WI38 (cell line): Measurements from ENCODE around the gene RAB6D.
"Not testable (repeated sequence)": the region's sequence is repeated elsewhere in the genome, so short reads cannot be mapped to it uniquely, and the experiment has no call there.

ENCODE experiments used
- H3K4me3 ChIP-seq: 2 replicates; pipeline ENCODE4 v1.5.1; 2011; ENCODE audit warnings: low read depth, mild to moderate bottlenecking, control low read depth, low read length
- CTCF ChIP-seq: IDR thresholded peaks from 2 replicates; pipeline ENCODE4 v1.5.1; 2012; ENCODE audit warnings: low read depth, mild to moderate bottlenecking, control low read depth, low read length

RAB6D gene

GRCh38 chr2:131363703-131364186 lies at the start of gene RAB6D:
Gene RAB6D (minus strand): TSS chr2:131364168. CDS start chr2:131363720, 448 bp downstream.
- peak within 1 kb of the TSS; percentile 29; the same call in 1 of the 2 replicates for H3K4me3 ChIP-seq

GRCh38 chr2:131413148-131413747 lies 49.3 kb upstream of the RAB6D start:
- H3K4me3 ChIP-seq: no peak overlapping the region
- TF ChIP-seq CTCF: no peak

GRCh38 chr2:131410173-131410572 lies 46.2 kb upstream of the RAB6D start:
- no peak for TF ChIP-seq CTCF
- no peak overlapping the region for H3K4me3 ChIP-seq

GRCh38 chr2:131408778-131409177 lies 44.8 kb upstream of the RAB6D start:
- no peak for TF ChIP-seq CTCF
- no peak overlapping the region for H3K4me3 ChIP-seq

GRCh38 chr2:131408207-131408606 lies 44.2 kb upstream of the RAB6D start:
- TF ChIP-seq CTCF: no peak

GRCh38 chr2:131404753-131405152 lies 40.8 kb upstream of the RAB6D start:
- TF ChIP-seq CTCF: no peak
- no peak overlapping the region for H3K4me3 ChIP-seq

More at GRCh38 chr2:131408207-131408606, 44.2 kb upstream of the RAB6D start:
- H3K4me3 ChIP-seq: no peak overlapping the region

- no peak for TF ChIP-seq CTCF
- H3K4me3 ChIP-seq: no peak overlapping the region
These were observed 38.5 kb upstream of the RAB6D start for GRCh38 chr2:131402320-131403039.

- TF ChIP-seq CTCF: no peak
- no peak overlapping the region for H3K4me3 ChIP-seq
These were observed 36.9 kb upstream of the RAB6D start for GRCh38 chr2:131400849-131401248.

GRCh38 chr2:131400441-131400840 lies 36.5 kb upstream of the RAB6D start:
- H3K4me3 ChIP-seq: not testable (repeated sequence)

- H3K4me3 ChIP-seq: not testable (repeated sequence)
These were observed 32.2 kb upstream of the RAB6D start for GRCh38 chr2:131396209-131396608.

- not testable (repeated sequence) for H3K4me3 ChIP-seq
These were observed 31.2 kb upstream of the RAB6D start for GRCh38 chr2:131395024-131395645.
